Glomerular visceral epithelial cell (primary cell): ENCODE measurements around the gene CCDC116.
"Not testable (repeated sequence)": the region's sequence is repeated elsewhere in the genome, so short reads cannot be mapped to it uniquely, and the experiment has no call there.

Experiments
- DNase-seq: peaks from one replicate; pipeline ENCODE4 v3.0.0-alpha.2; 2016; ENCODE audit errors: extremely low spot score

Gene CCDC116

GRCh38 chr22:21631025-21631424, 1.5 kb upstream of the CCDC116 start:
- no peak for DNase-seq

- no peak for DNase-seq
Measured at GRCh38 chr22:21632931-21633330, 371 bp downstream of the CCDC116 start.

GRCh38 chr22:21633481-21633880, 921 bp downstream of the CCDC116 start:
- no peak for DNase-seq

- DNase-seq: no peak
Measured at GRCh38 chr22:21634081-21634480, 1.5 kb downstream of the CCDC116 start.

- no peak for DNase-seq
Measured at GRCh38 chr22:21634844-21635243, 2.3 kb downstream of the CCDC116 start.

- DNase-seq: no peak
Measured at GRCh38 chr22:21635771-21636510, 3.4 kb downstream of the CCDC116 start.

- DNase-seq: no peak
Measured at GRCh38 chr22:21636629-21637218, 4.2 kb downstream of the CCDC116 start.

- not testable (repeated sequence) for DNase-seq
Measured at GRCh38 chr22:21637450-21637849, 4.9 kb downstream of the CCDC116 start.

- no peak for DNase-seq
Measured at GRCh38 chr22:21639359-21639758, 6.8 kb downstream of the CCDC116 start.

- no peak for DNase-seq
Measured at GRCh38 chr22:21640810-21641209, 8.2 kb downstream of the CCDC116 start.

GRCh38 chr22:21641417-21641788, 8.8 kb downstream of the CCDC116 start:
- peak; percentile 51 for DNase-seq

GRCh38 chr22:21641789-21642583, 9.4 kb downstream of the CCDC116 start, which contains the start of gene SDF2L1:
Gene SDF2L1, plus strand, starts transcription at chr22:21642302. Its CDS starts 35 bp downstream, at chr22:21642337.
- peak; percentile 97 for DNase-seq

- peak; percentile 65 for DNase-seq
Measured at GRCh38 chr22:21642584-21643448, 10.3 kb downstream of the CCDC116 start.

GRCh38 chr22:21643533-21644357, 11.2 kb downstream of the CCDC116 start:
- no peak for DNase-seq

GRCh38 chr22:21645513-21645912, 13.0 kb downstream of the CCDC116 start:
- DNase-seq: not testable (repeated sequence)

GRCh38 chr22:21646608-21647590, 14.3 kb downstream of the CCDC116 start:
- peak; percentile 73 for DNase-seq

GRCh38 chr22:21650280-21650679, 17.7 kb downstream of the CCDC116 start:
- no peak for DNase-seq

GRCh38 chr22:21650823-21651520, 18.4 kb downstream of the CCDC116 start:
- DNase-seq: no peak

- DNase-seq: no peak
Measured at GRCh38 chr22:21651521-21652009, 19.0 kb downstream of the CCDC116 start.
